ENCODE data around the gene HACD4.

DNA sequence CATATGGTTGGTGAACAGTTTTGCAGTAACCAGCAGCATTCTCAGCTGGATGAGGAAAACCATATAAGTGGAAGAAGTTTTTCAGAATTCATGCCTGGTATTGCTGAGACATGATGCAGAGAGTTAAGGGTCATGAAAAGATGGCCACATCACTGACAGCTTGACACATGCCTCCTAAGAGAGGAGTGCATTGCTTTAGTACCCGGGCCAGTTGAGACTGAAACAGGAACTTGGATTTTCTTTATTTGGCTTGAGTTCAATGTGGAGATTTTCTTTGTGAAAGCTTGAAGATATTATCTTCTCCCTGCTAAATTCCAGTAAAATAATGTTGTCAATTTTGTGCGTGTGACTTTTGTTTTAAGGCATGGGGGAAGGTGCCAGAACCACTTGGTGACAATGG lies 35.8 kb downstream of the HACD4 start:
- TF ChIP-seq, protein P1, sequence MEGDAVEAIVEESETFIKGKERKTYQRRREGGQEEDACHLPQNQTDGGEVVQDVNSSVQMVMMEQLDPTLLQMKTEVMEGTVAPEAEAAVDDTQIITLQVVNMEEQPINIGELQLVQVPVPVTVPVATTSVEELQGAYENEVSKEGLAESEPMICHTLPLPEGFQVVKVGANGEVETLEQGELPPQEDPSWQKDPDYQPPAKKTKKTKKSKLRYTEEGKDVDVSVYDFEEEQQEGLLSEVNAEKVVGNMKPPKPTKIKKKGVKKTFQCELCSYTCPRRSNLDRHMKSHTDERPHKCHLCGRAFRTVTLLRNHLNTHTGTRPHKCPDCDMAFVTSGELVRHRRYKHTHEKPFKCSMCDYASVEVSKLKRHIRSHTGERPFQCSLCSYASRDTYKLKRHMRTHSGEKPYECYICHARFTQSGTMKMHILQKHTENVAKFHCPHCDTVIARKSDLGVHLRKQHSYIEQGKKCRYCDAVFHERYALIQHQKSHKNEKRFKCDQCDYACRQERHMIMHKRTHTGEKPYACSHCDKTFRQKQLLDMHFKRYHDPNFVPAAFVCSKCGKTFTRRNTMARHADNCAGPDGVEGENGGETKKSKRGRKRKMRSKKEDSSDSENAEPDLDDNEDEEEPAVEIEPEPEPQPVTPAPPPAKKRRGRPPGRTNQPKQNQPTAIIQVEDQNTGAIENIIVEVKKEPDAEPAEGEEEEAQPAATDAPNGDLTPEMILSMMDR (conservative IDR thresholded peaks at IDR 0.05) = no peak
- no peak for TF ChIP-seq EZH2 (IDR thresholded peaks at IDR 0.05; ENCODE audit: low read depth)

Measured in PC-9 (cell line).